ENCODE data around the gene MED7. TPM values are rescaled to one million over a fixed set of nuclear protein-coding genes. Genes with fewer than 3 reads are reported as not detected.

The MED7 gene
- total and polyA plus RNA-seq, 10 of the 15 experiments (the other 5 are each of a cell fraction or from before 2014, with no cell fraction given): 9.3 to 47.7 (median 22.7) TPM

- no peak for DNase-seq (ENCODE audit: low read depth, low spot score)
- intact Hi-C loops (cut with micrococcal nuclease; ENCODE audit: unreplicated experiment): no loop called here
- CTCF ChIA-PET: interaction anchor here (1.0 to 4.1 kb wide), 8 partner anchors 10 to 139 kb away, joined by 3 to 29 read pairs (median 4); no protein-coding TSS in a partner anchor
- TF ChIP-seq USF1 (IDR thresholded peaks at IDR 0.05; ENCODE audit: borderline replicate concordance, extremely low read length, insufficient read depth, low read depth, low read length) (no peak), IRF5 (IDR thresholded peaks at IDR 0.05; ENCODE audit: borderline replicate concordance) (no peak), ZBTB33 (IDR thresholded peaks at IDR 0.05) (no peak), STAT1 (conservative IDR thresholded peaks at IDR 0.05) (no peak), ZBTB4 (CRISPR knock-in tag; IDR thresholded peaks at IDR 0.05) (no peak), ZNF384 (IDR thresholded peaks at IDR 0.05; ENCODE audit: borderline replicate concordance, low read depth, low read length) (no peak), RUNX3 (IDR thresholded peaks at IDR 0.05; ENCODE audit: low read length) (no peak), NKRF (conservative IDR thresholded peaks at IDR 0.05) (no peak), ZBTB11 (CRISPR knock-in tag; IDR thresholded peaks at IDR 0.05) (no peak)
Observed at GRCh38 chr5:157168286-157168685, 25.6 kb upstream of the MED7 start.

More at GRCh38 chr5:157168286-157168685, 25.6 kb upstream of the MED7 start:
- no peak overlapping the region for H2AFZ ChIP-seq (ENCODE audit: control insufficient read depth, low read depth, low read length)
- no peak overlapping the region for H3K27ac ChIP-seq (ENCODE audit: control insufficient read depth, insufficient read depth)
- ATAC-seq (no peak), FAIRE-seq (no peak)
- ChIA-PET RAD21 (ENCODE audit: unreplicated experiment) (interaction anchor here (1.2 to 3.4 kb wide), 16 partner anchors 8 to 234 kb away, joined by 3 to 30 read pairs (median 6); partner anchors contain the start of gene MED7), SMC1A (ENCODE audit: uncharacterized antibody, unreplicated experiment) (interaction anchor here (0.7 to 6.4 kb wide), 19 partner anchors 7 to 248 kb away, joined by 3 to 47 read pairs (median 7); partner anchors contain the start of gene MED7), POLR2A (interaction anchor here (0.6 to 2.4 kb wide), 7 partner anchors 9 to 139 kb away, joined by 3 to 20 read pairs (median 9); partner anchors contain the start of gene MED7)
- 98% methylated on average over 5 of the region's 5 CpGs for WGBS (ENCODE audit: insufficient coverage, insufficient replicate concordance, low lambda C conversion rate, missing lambda C conversion rate)
- no TSS peak for BruUV-seq (replicated peaks)
- H4K20me1 ChIP-seq (ENCODE audit: control insufficient read depth, insufficient read depth): no peaks in the 10 kb centered on the region
- H3K4me2 ChIP-seq (ENCODE audit: control insufficient read depth, insufficient read depth): no peak overlapping the region
- H3K4me1 ChIP-seq (ENCODE audit: control insufficient read depth, insufficient read depth, low read length): peaks cover 19% of the 10 kb centered on the region
- no peaks in the 10 kb centered on the region for H3K79me2 ChIP-seq (ENCODE audit: control insufficient read depth, insufficient read depth, low read length)
- H3K36me3 ChIP-seq (ENCODE audit: control insufficient read depth in 2 of 2, insufficient read depth in 2 of 2, low read length in 1 of 2): no peaks in the 10 kb centered on the region
- H3K9ac ChIP-seq (ENCODE audit: control insufficient read depth, insufficient read depth, low read length): no peak overlapping the region
- peaks cover 8% of the 10 kb centered on the region; the same call in 2 of the 3 replicates for H3K9me3 ChIP-seq (replicated peaks; ENCODE audit: control insufficient read depth, insufficient read depth, low read length)
- H3K27me3 ChIP-seq (replicated peaks in 1 of 2; ENCODE audit: control insufficient read depth in 2 of 2, insufficient read depth in 2 of 2, low read length in 1 of 2): no peaks in the 10 kb centered on the region
- in situ Hi-C loops (cut with MboI): no loop called here
- H3K4me3 ChIP-seq: no peak overlapping the region

Data from GM12878 (cell line).